HG02870 (cell line): ENCODE measurements around the gene PDE1C.

ENCODE experiments used
- ATAC-seq: cut with Tn5 transposase; IDR thresholded peaks from one replicate; pipeline ENCODE4 v1.9.1; 2021; ENCODE audit warnings: mild to moderate bottlenecking, moderate library complexity; ENCODE audit not compliant: unreplicated experiment

The PDE1C gene

GRCh38 chr7:31950091-31950755 lies 120.0 kb downstream of the PDE1C start:
- ATAC-seq, result no peak

DNA sequence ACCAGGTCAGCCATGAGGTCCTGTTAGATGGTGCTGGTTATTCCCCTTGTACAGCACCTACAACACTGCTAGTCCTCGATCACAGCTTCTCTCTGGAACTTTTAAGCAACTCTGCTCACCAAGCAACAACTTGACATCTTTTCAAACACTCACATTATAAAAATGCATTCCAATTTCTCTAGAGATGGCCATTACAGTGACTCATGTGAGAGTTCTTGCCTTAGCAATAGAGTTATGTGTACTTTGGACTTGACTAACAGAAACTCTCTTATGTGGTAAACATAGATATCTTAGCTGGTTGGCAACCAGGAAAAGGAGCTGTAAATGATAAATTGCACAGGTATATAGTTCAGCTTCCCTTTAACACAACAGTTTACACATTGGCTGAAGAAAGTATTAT lies 122.2 kb downstream of the PDE1C start:
- no peak for ATAC-seq

- ATAC-seq, result no peak
Measured at GRCh38 chr7:31940167-31940566, 130.0 kb downstream of the PDE1C start.

GRCh38 chr7:31939076-31939475 lies 131.1 kb downstream of the PDE1C start:
- ATAC-seq, result no peak

GRCh38 chr7:31938650-31939049 lies 131.6 kb downstream of the PDE1C start:
- ATAC-seq, result no peak

DNA sequence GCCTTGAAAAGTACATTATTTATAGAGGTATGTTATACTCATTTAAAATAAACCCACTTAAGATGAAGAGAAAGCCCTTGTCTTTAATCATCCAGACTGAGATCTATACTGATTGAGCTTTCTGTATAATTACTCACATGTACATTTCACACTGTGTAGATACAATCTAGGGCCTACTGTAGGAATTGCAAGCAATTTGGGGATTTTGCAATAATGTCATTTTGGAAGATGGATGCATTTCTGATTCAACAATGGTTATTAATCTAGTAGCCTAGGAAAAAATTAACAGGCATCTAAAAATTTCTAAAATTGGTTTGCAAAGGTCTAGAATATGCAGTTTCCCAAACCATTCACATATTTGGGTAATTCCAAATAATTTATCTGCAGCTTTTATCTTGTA lies 132.2 kb downstream of the PDE1C start:
- no peak for ATAC-seq

- ATAC-seq, result no peak
Measured at GRCh38 chr7:31935124-31936054, 134.8 kb downstream of the PDE1C start.

- no peak for ATAC-seq
Measured at GRCh38 chr7:31934551-31934950, 135.7 kb downstream of the PDE1C start.

DNA sequence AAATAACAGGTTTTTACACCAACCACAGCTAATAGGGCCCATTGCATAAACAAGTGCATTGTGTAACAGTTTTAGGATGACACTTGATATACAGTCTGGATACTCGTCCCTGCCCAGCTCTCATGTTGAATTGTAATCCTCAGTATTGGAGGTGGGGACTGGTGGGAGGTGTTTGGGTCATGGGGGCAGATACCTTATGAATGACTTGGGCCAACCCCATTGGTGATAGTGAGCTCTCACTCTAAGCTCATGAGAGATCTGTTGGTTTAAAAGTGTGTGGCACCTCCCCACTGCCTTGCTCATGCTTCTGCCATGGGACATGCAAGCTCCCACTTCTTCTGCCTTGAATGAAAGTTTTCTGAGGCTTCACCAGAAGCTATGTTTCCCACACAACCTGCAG lies 136.7 kb downstream of the PDE1C start:
- no peak for ATAC-seq

DNA sequence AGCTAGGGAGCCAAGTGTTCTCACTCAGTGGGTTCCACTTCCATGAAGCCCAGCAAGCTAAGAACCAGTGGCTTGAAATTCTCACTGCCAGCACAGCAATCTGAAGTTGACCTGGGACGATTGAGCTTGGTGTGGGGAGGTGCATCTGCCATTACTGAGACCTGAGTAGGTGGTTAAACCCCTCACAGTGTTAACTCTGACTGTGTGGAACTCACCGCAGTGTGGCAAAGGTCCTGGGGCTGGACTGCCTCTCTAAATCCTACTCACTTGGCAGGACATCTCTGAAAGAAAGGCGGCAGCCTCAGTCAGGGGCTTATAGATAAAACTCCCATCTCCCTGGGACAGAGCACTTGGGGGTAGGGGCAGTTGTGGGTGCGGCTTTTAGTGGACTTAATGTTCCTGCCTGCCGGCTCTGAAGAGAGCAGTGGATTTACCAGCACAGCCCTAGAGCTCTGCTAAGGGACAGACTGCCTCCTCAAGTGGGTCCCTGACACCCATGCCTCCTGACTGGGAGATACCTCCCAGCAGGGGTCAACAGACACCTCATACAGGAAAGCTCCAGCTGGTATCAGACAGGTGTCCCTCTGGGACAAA lies 143.1 kb downstream of the PDE1C start:
- ATAC-seq, result no peak

DNA sequence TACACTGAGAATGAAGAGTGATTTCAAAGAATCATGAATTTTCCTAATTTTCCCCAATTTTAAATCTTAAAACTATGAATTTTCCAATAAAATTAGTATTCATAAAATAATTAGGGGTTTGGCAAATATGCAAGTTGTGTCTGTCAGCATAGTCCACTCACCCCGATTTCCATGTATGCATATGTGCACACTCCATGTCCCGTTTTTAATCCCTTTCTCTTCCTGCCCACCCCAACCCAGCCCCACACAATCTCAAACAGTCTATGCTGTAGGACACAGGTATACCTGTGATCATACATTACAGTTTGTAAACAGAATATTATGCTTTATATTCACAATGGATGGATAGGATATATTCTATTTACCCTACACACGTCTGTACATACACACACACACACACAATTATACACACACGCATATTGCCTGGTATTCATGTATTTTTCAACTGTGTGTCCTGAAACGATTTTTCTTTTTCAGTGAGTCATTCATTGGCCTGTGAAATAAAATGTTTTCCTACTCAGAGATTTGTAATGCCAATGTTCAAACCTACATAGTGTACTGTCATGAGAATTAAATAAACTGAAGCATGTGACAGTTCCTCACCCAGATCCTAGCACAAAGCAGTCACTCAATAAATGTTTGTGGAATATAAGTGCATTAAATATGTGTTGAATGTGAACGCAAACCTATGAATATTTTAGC lies 144.3 kb downstream of the PDE1C start:
- ATAC-seq, result no peak

DNA sequence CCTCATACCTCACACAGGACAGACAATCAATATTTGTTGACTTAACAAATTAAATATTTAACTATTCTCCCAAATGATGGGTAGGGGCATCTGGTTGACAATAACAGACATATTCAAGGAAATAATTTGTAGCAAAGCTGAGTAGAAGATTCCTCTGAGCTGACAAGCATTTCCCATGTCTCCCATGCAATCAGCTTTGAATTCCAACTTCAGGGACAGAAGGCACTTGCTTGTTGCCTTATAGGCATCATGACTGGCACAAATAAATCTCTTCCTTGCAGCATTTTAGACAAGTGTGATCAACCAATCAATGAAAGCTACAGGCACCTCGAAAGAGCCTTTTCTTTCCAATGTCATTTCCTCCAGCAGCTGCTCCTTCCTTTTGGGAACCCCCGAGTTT lies 146.0 kb downstream of the PDE1C start:
- ATAC-seq, result no peak

GRCh38 chr7:31922848-31923247 lies 147.4 kb downstream of the PDE1C start:
- no peak for ATAC-seq

DNA sequence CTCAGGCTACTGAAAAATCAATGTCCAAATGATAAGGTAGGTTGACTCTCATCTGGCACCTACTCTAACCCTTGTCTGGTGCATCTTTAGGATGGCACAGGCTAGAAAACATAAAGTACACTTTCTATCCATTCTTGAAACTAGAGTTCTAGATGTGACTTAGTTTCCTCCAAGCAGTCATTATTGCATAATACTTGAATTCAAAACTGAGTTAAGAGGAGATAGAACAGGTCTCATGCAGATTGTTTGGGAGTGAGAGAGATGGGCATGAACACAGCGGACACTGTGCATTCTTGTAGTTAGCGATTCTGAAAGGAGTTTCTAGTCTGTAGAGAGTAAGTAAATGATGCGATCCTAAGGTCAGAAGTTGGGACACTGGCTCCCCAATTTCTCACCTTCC lies 149.2 kb downstream of the PDE1C start:
- ATAC-seq, result no peak

DNA sequence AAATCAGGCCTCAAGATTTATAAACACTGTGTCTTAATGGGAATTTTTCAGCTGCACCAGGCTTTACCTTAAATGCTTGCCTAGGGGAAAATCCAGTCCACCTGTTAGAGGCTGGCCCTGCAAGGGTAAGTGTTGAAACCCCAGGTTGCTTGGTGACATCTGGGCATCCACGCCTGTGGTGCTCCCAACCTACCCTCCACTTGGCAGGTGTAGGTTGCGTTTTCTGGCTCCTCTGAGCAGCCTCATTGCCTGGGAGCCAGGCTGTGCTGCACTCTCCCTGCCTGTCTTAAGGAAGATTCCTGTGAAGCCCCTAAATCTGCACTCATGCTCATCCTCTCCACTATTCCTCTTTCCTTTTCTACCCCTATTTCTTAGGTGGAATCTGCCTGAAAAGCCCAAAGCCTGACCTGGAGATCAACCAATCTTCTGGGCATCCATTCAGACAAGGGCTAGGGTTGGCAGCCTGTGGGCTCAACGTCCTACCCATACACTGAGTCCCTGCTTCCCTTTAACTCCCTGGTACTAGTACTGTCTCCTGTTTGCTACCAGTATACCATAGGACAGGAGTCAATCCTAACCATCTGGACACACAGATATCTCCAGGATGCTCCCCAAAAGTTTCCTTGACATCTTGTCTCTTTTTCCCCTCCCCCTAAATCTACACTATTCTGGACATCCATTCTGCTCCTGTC lies 150.4 kb downstream of the PDE1C start:
- no peak for ATAC-seq

- no peak for ATAC-seq
Measured at GRCh38 chr7:31918706-31919393, 151.4 kb downstream of the PDE1C start.

GRCh38 chr7:31917256-31917655 lies 153.0 kb downstream of the PDE1C start:
- ATAC-seq, result no peak

DNA sequence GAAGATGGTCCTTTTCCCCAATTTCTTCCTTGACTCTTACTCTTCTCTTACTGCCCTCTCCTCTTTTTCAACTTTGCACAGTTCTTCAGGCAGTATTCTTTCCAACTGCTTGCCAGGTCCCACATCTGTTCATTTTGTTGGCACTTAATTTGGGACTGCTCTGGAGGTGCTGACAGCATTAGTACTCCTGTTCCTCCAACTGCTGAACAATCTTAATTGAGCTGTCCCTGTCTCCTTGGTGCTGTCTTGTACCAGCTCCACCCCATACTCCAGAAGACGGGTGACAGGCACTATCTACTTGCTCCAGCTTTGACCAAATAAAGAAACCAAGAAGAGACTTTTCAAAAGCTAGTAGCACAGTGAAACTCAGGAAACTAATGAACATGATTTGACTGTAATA lies 160.0 kb downstream of the PDE1C start:
- no peak for ATAC-seq

- no peak for ATAC-seq
Measured at GRCh38 chr7:31906479-31907171, 163.6 kb downstream of the PDE1C start.

DNA sequence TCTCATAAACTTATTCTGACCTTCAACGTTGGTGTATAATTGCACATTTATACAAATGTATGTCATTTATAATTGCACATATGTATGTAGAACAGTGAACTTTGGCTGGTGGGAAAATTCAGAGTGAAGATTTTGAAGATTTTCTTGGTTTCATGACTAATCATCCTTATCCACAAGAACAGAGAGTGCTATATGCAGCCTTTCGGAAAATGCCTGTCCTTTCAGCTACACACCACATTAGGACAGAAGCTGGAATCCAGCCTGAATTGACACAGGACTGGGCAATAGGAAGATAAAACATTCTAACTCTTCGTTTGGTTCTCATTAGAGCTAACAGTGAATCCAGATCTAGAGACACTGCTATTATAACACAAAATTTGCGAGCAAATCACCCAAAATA lies 166.2 kb downstream of the PDE1C start:
- no peak for ATAC-seq
